ENCODE results near the gene PRKCA. TPM values are rescaled to one million over a fixed set of nuclear protein-coding genes. Genes with fewer than 3 reads are reported as not detected.

Gene PRKCA
- total RNA-seq, 6 experiments from 2014 or later: 81.2 to 106 (median 92.9) TPM

GRCh38 chr17:66480243-66480642, 177.8 kb downstream of the PRKCA start:
- no peak for DNase-seq
- Mint-ChIP-seq H3K9me3 (no peaks in the 10 kb centered on the region), H3K27me3 (ENCODE audit: insufficient read depth) (peaks cover 4% of the 10 kb centered on the region), H3K36me3 (ENCODE audit: low read depth) (peaks cover 48% of the 10 kb centered on the region), H3K27ac (no peak overlapping the region; the same call in 1 of the 2 replicates), H3K4me3 (no peak overlapping the region), H3K4me1 (ENCODE audit: low read depth) (peaks cover 34% of the 10 kb centered on the region)
- no peak for TF ChIP-seq CTCF (IDR thresholded peaks at IDR 0.05)

- Mint-ChIP-seq H3K27me3 (ENCODE audit: insufficient read depth) (peaks cover 4% of the 10 kb centered on the region), H3K4me3 (no peak overlapping the region), H3K4me1 (ENCODE audit: low read depth) (peaks cover 28% of the 10 kb centered on the region), H3K9me3 (no peaks in the 10 kb centered on the region), H3K36me3 (ENCODE audit: low read depth) (peaks cover 49% of the 10 kb centered on the region), H3K27ac (peak overlapping the region; percentile 33; the same call in 1 of the 2 replicates)
- no peak for DNase-seq
- no peak for TF ChIP-seq CTCF (IDR thresholded peaks at IDR 0.05)
Measured at GRCh38 chr17:66480802-66481201, 178.4 kb downstream of the PRKCA start.

GRCh38 chr17:66481271-66481670, 178.9 kb downstream of the PRKCA start:
- Mint-ChIP-seq H3K27me3 (ENCODE audit: insufficient read depth) (peaks cover 2% of the 10 kb centered on the region), H3K27ac (no peak overlapping the region), H3K4me3 (no peak overlapping the region), H3K9me3 (no peaks in the 10 kb centered on the region), H3K36me3 (ENCODE audit: low read depth) (peaks cover 46% of the 10 kb centered on the region), H3K4me1 (ENCODE audit: low read depth) (peaks cover 23% of the 10 kb centered on the region)
- DNase-seq: no peak
- TF ChIP-seq CTCF (IDR thresholded peaks at IDR 0.05): 0 out of 2 replicates have a peak, but pooled peaks have one; percentile 10

- H3K27ac Mint-ChIP-seq: no peak overlapping the region
- no peak for TF ChIP-seq CTCF (IDR thresholded peaks at IDR 0.05)
- H3K4me3 Mint-ChIP-seq: no peak overlapping the region
- DNase-seq: no peak
- H3K36me3 Mint-ChIP-seq (ENCODE audit: low read depth): peaks cover 34% of the 10 kb centered on the region
- H3K9me3 Mint-ChIP-seq: no peaks in the 10 kb centered on the region
- peaks cover 2% of the 10 kb centered on the region for H3K27me3 Mint-ChIP-seq (ENCODE audit: insufficient read depth)
- H3K4me1 Mint-ChIP-seq (ENCODE audit: low read depth): peaks cover 19% of the 10 kb centered on the region
Measured at GRCh38 chr17:66483906-66484305, 181.5 kb downstream of the PRKCA start.

- H3K4me1 Mint-ChIP-seq (ENCODE audit: low read depth): peaks cover 14% of the 10 kb centered on the region
- no peak overlapping the region for H3K27ac Mint-ChIP-seq
- peaks cover 20% of the 10 kb centered on the region for H3K36me3 Mint-ChIP-seq (ENCODE audit: low read depth)
- peaks cover 2% of the 10 kb centered on the region for H3K27me3 Mint-ChIP-seq (ENCODE audit: insufficient read depth)
- no peak overlapping the region; the same call in 1 of the 2 replicates for H3K4me3 Mint-ChIP-seq
- H3K9me3 Mint-ChIP-seq: no peaks in the 10 kb centered on the region
- no peak for TF ChIP-seq CTCF (IDR thresholded peaks at IDR 0.05)
- no peak for DNase-seq
Measured at GRCh38 chr17:66485309-66485947, 183.0 kb downstream of the PRKCA start.

Measured in HFFc6 (cell line).